GM23338 (cell line): ENCODE results near the gene TBC1D32. TPM values are rescaled to one million over a fixed set of nuclear protein-coding genes. Genes with fewer than 3 reads are reported as not detected.
"Not testable (repeated sequence)": the region's sequence is repeated elsewhere in the genome, so short reads cannot be mapped to it uniquely, and the experiment has no call there.

Experiments used
- ATAC-seq: fragments of 200-7000 bp; cut with Tn5 transposase; 3 replicates; pipeline ENCODE4 v1.9.1; 2020
- DNase-seq: peaks from one replicate; pipeline ENCODE4 v3.0.0-alpha.2; 2015; ENCODE audit warnings: low spot score
- H2AFZ ChIP-seq: fragments of 200-600 bp; sonication (generic); 2 replicates; pipeline ENCODE4 v1.8.0; 2016; ENCODE audit warnings: antibody characterized with exemption, mild to moderate bottlenecking, moderate library complexity
- H3F3A ChIP-seq: fragments of 200-600 bp; sonication (generic); replicated peaks from 2 replicates; pipeline ENCODE4 v1.8.0; 2017; ENCODE audit warnings: antibody characterized with exemption, mixed run types, low read depth
- H3K27ac ChIP-seq: fragments of 200-600 bp; sonication (generic); 2 replicates; pipeline ENCODE4 v1.6.1; 2016; ENCODE audit warnings: low read depth
- H3K27me3 ChIP-seq: fragments of 200-600 bp; sonication (generic); 2 replicates; pipeline ENCODE4 v1.8.0; 2016; ENCODE audit warnings: mild to moderate bottlenecking, mixed run types, moderate library complexity; ENCODE audit not compliant: insufficient read depth
- H3K36me3 ChIP-seq: fragments of 200-600 bp; sonication (generic); 2 replicates; pipeline ENCODE4 v1.8.0; 2016; ENCODE audit warnings: mild to moderate bottlenecking; ENCODE audit not compliant: insufficient read depth
- H3K4me1 ChIP-seq: fragments of 200-600 bp; sonication (generic); 2 replicates; pipeline ENCODE4 v1.8.0; 2016; ENCODE audit warnings: mild to moderate bottlenecking, moderate library complexity; ENCODE audit not compliant: insufficient read depth
- H3K4me2 ChIP-seq: fragments of 200-600 bp; sonication (generic); 2 replicates; pipeline ENCODE4 v1.7.1; 2017; ENCODE audit warnings: mixed run types
- H3K4me3 ChIP-seq: fragments of 200-600 bp; sonication (generic); 2 replicates; pipeline ENCODE4 v1.6.1; 2016; ENCODE audit warnings: mixed run types
- H3K79me2 ChIP-seq: fragments of 200-600 bp; sonication (generic); replicated peaks from 2 replicates; pipeline ENCODE4 v1.8.0; 2017; ENCODE audit warnings: mild to moderate bottlenecking; ENCODE audit not compliant: insufficient read depth
- H3K9me2 ChIP-seq: fragments of 200-600 bp; sonication (generic); 2 replicates; pipeline ENCODE4 v1.8.0; 2017; ENCODE audit not compliant: insufficient read depth
- H4K20me1 ChIP-seq: fragments of 200-600 bp; sonication (generic); replicated peaks from 2 replicates; pipeline ENCODE4 v1.8.0; 2017; ENCODE audit warnings: mild to moderate bottlenecking; ENCODE audit not compliant: insufficient read depth
- H3K27ac Mint-ChIP-seq: 2 replicates; pipeline ENCODE4 v1.8.0; 2020; ENCODE audit warnings: inconsistent platforms, mild to moderate bottlenecking, moderate library complexity, mixed read lengths
- H3K27me3 Mint-ChIP-seq: 3 replicates; pipeline ENCODE4 v1.8.0; 2022; ENCODE audit warnings: low read depth, mild to moderate bottlenecking, moderate library complexity, mixed read lengths, inconsistent platforms; ENCODE audit not compliant: insufficient read depth, poor library complexity
- H3K36me3 Mint-ChIP-seq: 3 replicates; pipeline ENCODE4 v1.8.0; 2021; ENCODE audit warnings: low read depth, mild to moderate bottlenecking, inconsistent platforms, moderate library complexity, mixed read lengths
- H3K4me1 Mint-ChIP-seq: 3 replicates; pipeline ENCODE4 v1.8.0; 2020; ENCODE audit warnings: mild to moderate bottlenecking, inconsistent platforms, mixed read lengths
- H3K4me3 Mint-ChIP-seq: 3 replicates; pipeline ENCODE4 v1.8.0; 2021; ENCODE audit warnings: moderate library complexity, mild to moderate bottlenecking, inconsistent platforms, mixed read lengths
- H3K9me3 Mint-ChIP-seq: 3 replicates; pipeline ENCODE4 v1.8.0; 2020; ENCODE audit warnings: moderate library complexity, mild to moderate bottlenecking, inconsistent platforms, mixed read lengths
- ETS1 ChIP-seq: IDR thresholded peaks from 2 replicates; pipeline ENCODE4 v1.6.1; 2016; ENCODE audit warnings: antibody characterized with exemption
- STAT1 ChIP-seq: IDR thresholded peaks from one replicate; pipeline ENCODE4 v1.6.1; 2016; ENCODE audit warnings: antibody characterized with exemption; ENCODE audit not compliant: unreplicated experiment
- polyA plus RNA-seq: library from polyadenylated mRNA; unstranded; fragments of >200 nt; fragmentation: Nextera tagmentation; extraction: Ambion mirVana; gene quantifications from 2 replicates; pipeline ENCODE4 v1.2.1, GENCODE V29; 2016
- total RNA-seq: library from RNA; depleted of rRNA; stranded (reverse); fragments of >200 nt; shearing (Covaris generic); gene quantifications from 2 replicates; pipeline ENCODE4 v1.2.3, GENCODE V29; 2014
- TF ChIP-seq, protein P1 (sequence below), 2 experiments: fragments of 200-600 bp in 1 of 2; sonication (generic) in 1 of 2; conservative IDR thresholded peaks; 2 replicates each; pipeline versions ENCODE4 v1.5.1 to v1.6.1; 2016 to 2017; ENCODE audit warnings: antibody characterized with exemption in 2 of 2, low read depth in 2 of 2, mild to moderate bottlenecking in 2 of 2, moderate library complexity in 1 of 2
- TF ChIP-seq, protein P2 (sequence below): fragments of 250-450 bp; sonication (Bioruptor Pico); IDR thresholded peaks from 2 replicates; pipeline ENCODE4 v1.5.0; 2020; ENCODE audit warnings: mild to moderate bottlenecking, moderate library complexity

TBC1D32 gene
- total and polyA plus RNA-seq, 2 experiments from 2014 or later = 8.9 to 10.4 TPM

- TF ChIP-seq, protein P1, sequence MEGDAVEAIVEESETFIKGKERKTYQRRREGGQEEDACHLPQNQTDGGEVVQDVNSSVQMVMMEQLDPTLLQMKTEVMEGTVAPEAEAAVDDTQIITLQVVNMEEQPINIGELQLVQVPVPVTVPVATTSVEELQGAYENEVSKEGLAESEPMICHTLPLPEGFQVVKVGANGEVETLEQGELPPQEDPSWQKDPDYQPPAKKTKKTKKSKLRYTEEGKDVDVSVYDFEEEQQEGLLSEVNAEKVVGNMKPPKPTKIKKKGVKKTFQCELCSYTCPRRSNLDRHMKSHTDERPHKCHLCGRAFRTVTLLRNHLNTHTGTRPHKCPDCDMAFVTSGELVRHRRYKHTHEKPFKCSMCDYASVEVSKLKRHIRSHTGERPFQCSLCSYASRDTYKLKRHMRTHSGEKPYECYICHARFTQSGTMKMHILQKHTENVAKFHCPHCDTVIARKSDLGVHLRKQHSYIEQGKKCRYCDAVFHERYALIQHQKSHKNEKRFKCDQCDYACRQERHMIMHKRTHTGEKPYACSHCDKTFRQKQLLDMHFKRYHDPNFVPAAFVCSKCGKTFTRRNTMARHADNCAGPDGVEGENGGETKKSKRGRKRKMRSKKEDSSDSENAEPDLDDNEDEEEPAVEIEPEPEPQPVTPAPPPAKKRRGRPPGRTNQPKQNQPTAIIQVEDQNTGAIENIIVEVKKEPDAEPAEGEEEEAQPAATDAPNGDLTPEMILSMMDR (conservative IDR thresholded peaks at IDR 0.05; ENCODE audit: low read depth in 2 of 2) = peak; percentile 71 to 78
- TF ChIP-seq ETS1 (no peak), STAT1 (no peak)
- no peaks in the 10 kb centered on the region for H3K36me3 Mint-ChIP-seq
- no peak overlapping the region for H3K27ac Mint-ChIP-seq
- DNase-seq (peak; percentile 78), ATAC-seq (peak; percentile 91)
- Histone ChIP-seq H3K4me2 (no peak overlapping the region), H3K27me3 (no peaks in the 10 kb centered on the region), H3K4me3 (no peak overlapping the region), H3K79me2 (no peaks in the 10 kb centered on the region), H3K9me2 (no peaks in the 10 kb centered on the region), H3K4me1 (no peaks in the 10 kb centered on the region), H3K27ac (no peak overlapping the region), H2AFZ (no peak overlapping the region), H3F3A (no peaks in the 10 kb centered on the region), H3K36me3 (no peaks in the 10 kb centered on the region), H4K20me1 (no peaks in the 10 kb centered on the region)
- no peaks in the 10 kb centered on the region; the same call in 2 of the 3 replicates for H3K4me1 Mint-ChIP-seq
- H3K4me3 Mint-ChIP-seq = no peak overlapping the region
- H3K9me3 Mint-ChIP-seq = no peaks in the 10 kb centered on the region
- peaks cover 2% of the 10 kb centered on the region for H3K27me3 Mint-ChIP-seq
Measured at GRCh38 chr6:121055572-121056163, 278.6 kb downstream of the TBC1D32 start.

GRCh38 chr6:121048593-121048992 is 285.7 kb downstream of the TBC1D32 start:
- H3K27ac Mint-ChIP-seq = peak overlapping the region; percentile 86
- H3F3A ChIP-seq, ATAC-seq, H3K4me3 Mint-ChIP-seq, H3K36me3 Mint-ChIP-seq, H4K20me1 ChIP-seq, H3K27me3 ChIP-seq, H3K79me2 ChIP-seq, H3K4me1 ChIP-seq, H3K4me3 ChIP-seq, H3K27ac ChIP-seq, H2AFZ ChIP-seq, H3K27me3 Mint-ChIP-seq, H3K4me1 Mint-ChIP-seq, H3K9me3 Mint-ChIP-seq, H3K9me2 ChIP-seq, H3K36me3 ChIP-seq, H3K4me2 ChIP-seq: not testable (repeated sequence)
- peak; percentile 2 for DNase-seq
- TF ChIP-seq, protein P2, sequence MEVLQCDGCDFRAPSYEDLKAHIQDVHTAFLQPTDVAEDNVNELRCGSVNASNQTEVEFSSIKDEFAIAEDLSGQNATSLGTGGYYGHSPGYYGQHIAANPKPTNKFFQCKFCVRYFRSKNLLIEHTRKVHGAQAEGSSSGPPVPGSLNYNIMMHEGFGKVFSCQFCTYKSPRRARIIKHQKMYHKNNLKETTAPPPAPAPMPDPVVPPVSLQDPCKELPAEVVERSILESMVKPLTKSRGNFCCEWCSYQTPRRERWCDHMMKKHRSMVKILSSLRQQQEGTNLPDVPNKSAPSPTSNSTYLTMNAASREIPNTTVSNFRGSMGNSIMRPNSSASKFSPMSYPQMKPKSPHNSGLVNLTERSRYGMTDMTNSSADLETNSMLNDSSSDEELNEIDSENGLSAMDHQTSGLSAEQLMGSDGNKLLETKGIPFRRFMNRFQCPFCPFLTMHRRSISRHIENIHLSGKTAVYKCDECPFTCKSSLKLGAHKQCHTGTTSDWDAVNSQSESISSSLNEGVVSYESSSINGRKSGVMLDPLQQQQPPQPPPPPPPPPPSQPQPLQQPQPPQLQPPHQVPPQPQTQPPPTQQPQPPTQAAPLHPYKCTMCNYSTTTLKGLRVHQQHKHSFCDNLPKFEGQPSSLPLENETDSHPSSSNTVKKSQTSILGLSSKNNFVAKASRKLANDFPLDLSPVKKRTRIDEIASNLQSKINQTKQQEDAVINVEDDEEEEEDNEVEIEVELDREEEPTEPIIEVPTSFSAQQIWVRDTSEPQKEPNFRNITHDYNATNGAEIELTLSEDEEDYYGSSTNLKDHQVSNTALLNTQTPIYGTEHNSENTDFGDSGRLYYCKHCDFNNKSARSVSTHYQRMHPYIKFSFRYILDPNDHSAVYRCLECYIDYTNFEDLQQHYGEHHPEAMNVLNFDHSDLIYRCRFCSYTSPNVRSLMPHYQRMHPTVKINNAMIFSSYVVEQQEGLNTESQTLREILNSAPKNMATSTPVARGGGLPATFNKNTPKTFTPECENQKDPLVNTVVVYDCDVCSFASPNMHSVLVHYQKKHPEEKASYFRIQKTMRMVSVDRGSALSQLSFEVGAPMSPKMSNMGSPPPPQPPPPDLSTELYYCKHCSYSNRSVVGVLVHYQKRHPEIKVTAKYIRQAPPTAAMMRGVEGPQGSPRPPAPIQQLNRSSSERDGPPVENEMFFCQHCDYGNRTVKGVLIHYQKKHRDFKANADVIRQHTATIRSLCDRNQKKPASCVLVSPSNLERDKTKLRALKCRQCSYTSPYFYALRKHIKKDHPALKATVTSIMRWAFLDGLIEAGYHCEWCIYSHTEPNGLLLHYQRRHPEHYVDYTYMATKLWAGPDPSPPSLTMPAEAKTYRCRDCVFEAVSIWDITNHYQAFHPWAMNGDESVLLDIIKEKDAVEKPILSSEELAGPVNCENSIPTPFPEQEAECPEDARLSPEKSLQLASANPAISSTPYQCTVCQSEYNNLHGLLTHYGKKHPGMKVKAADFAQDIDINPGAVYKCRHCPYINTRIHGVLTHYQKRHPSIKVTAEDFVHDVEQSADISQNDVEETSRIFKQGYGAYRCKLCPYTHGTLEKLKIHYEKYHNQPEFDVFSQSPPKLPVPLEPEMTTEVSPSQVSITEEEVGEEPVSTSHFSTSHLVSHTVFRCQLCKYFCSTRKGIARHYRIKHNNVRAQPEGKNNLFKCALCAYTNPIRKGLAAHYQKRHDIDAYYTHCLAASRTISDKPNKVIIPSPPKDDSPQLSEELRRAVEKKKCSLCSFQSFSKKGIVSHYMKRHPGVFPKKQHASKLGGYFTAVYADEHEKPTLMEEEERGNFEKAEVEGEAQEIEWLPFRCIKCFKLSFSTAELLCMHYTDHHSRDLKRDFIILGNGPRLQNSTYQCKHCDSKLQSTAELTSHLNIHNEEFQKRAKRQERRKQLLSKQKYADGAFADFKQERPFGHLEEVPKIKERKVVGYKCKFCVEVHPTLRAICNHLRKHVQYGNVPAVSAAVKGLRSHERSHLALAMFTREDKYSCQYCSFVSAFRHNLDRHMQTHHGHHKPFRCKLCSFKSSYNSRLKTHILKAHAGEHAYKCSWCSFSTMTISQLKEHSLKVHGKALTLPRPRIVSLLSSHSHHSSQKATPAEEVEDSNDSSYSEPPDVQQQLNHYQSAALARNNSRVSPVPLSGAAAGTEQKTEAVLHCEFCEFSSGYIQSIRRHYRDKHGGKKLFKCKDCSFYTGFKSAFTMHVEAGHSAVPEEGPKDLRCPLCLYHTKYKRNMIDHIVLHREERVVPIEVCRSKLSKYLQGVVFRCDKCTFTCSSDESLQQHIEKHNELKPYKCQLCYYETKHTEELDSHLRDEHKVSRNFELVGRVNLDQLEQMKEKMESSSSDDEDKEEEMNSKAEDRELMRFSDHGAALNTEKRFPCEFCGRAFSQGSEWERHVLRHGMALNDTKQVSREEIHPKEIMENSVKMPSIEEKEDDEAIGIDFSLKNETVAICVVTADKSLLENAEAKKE (CRISPR knock-in tag) = 0 out of 2 replicates have a peak, but pooled peaks have one; percentile 16
